Measurements from ENCODE around the gene FASTK.

DNA sequence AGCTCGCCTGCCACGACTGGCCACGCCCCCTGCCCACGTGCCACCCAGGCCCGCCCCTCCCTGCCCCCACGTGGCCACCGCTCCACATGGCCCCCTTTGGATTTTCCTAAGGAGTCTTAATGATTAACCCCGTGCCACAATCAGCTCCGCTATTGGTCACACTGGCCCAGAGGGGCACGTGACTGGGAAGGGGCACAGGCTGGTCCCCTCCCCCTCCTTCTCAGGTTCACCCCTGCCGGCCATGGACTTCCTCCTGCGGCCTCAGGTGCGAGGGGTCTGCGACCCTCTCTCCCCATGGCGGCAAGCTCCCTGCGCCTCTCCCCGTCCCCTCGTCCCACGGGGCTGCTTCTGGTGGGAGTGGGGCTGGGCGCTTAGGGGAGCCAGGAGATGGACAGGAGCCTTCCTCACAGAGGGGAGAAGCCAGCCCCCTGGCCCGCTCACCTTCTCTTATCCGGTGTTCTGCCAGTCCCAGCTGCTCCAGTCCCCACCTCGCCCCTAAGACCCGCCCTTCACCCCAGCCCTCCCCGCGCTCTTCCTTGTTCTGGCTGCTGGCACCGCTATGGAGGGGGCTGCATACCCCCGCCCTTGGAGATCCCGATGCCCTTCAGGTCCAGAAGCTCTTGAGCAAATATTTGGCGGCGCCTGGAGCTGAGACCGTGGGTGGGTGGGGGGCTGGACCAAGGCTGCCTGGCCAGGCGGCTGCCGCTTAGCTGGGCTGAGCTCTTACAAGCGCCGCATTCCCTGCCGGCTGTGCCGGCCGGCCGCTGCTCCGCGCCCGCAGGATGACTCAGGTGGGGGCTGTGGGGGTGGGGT, 18.0 kb downstream of the FASTK start:
- TF ChIP-seq POLR2A (IDR thresholded peaks at IDR 0.05) = no peak
- TF ChIP-seq, protein P1, sequence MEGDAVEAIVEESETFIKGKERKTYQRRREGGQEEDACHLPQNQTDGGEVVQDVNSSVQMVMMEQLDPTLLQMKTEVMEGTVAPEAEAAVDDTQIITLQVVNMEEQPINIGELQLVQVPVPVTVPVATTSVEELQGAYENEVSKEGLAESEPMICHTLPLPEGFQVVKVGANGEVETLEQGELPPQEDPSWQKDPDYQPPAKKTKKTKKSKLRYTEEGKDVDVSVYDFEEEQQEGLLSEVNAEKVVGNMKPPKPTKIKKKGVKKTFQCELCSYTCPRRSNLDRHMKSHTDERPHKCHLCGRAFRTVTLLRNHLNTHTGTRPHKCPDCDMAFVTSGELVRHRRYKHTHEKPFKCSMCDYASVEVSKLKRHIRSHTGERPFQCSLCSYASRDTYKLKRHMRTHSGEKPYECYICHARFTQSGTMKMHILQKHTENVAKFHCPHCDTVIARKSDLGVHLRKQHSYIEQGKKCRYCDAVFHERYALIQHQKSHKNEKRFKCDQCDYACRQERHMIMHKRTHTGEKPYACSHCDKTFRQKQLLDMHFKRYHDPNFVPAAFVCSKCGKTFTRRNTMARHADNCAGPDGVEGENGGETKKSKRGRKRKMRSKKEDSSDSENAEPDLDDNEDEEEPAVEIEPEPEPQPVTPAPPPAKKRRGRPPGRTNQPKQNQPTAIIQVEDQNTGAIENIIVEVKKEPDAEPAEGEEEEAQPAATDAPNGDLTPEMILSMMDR (IDR thresholded peaks at IDR 0.05 in 8 of 11, conservative IDR thresholded peaks at IDR 0.05 in 3 of 11) = no peak
